NT2/D1 (cell line): Measurements from ENCODE around the gene PILRA.
"Not testable (repeated sequence)": the region's sequence is repeated elsewhere in the genome, so short reads cannot be mapped to it uniquely, and the experiment has no call there.

Experiments used
- SUZ12 ChIP-seq: IDR thresholded peaks from 2 replicates; pipeline ENCODE4 v1.6.1; 2011; ENCODE audit not compliant: insufficient read length, insufficient read depth; ENCODE audit errors: extremely low read depth
- YY1 ChIP-seq: IDR thresholded peaks from 2 replicates; pipeline ENCODE4 v1.6.1; 2011; ENCODE audit not compliant: insufficient read length, insufficient read depth
- ZNF274 ChIP-seq: IDR thresholded peaks from 2 replicates; pipeline ENCODE4 v1.6.1; 2011; ENCODE audit warnings: mild to moderate bottlenecking, low read depth, low read length

DNA sequence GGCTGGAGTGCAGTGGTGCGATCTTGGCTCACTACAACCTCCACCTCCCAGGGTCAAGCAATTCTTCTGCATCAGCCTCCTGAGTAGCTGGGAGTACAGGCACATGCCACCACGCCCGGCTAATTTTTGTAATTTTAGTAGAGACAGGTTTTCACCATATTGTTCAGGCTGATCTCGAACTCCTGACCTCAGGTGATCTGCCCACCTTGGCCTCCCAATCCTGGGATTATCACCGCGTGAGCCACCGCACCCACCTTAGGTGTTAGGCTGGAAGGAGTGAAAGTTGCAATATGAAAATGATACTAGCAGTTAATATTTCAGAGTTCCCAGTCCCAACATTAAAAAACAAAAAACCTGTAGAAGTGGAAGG lies 7.3 kb upstream of the PILRA start:
- not testable (repeated sequence) for TF ChIP-seq ZNF274, SUZ12, YY1
